Erythroblast (primary cell): ENCODE measurements around the gene HPN.

Source experiments
- GATA1 ChIP-seq: IDR thresholded peaks from 2 replicates; pipeline ENCODE4 v1.6.1; 2011; ENCODE audit warnings: low read depth, mild to moderate bottlenecking, control low read depth, low read length, moderate library complexity
- POLR2A ChIP-seq: IDR thresholded peaks from 2 replicates; pipeline ENCODE4 v1.6.1; 2011; ENCODE audit warnings: mild to moderate bottlenecking, low read length

- TF ChIP-seq POLR2A, result no peak
- TF ChIP-seq GATA1, result no peak
Observed at GRCh38 chr19:35011091-35011689, 30.3 kb upstream of the HPN start.
